Right forelimb (tissue), 1 donor: ENCODE results near the gene PAF1.

Experiments used
- DNase-seq: peaks from one replicate; pipeline ENCODE4 v3.0.0-alpha.2; 2018

Gene PAF1

GRCh38 chr19:39390751-39391437 is at the start of gene PAF1, which contains the start of gene MED29:
Gene PAF1 (minus strand): TSS chr19:39391106. CDS start chr19:39390864, 242 bp downstream.
Gene MED29 (plus strand): TSS chr19:39391378. CDS start chr19:39391423, 45 bp downstream.
- peak; percentile 98 for DNase-seq

- no peak for DNase-seq
Observed at GRCh38 chr19:39438270-39438934, 47.5 kb upstream of the PAF1 start.

GRCh38 chr19:39436350-39436716 is 45.4 kb upstream of the PAF1 start:
- DNase-seq, result no peak

- peak; percentile 98 for DNase-seq
Observed at GRCh38 chr19:39435499-39436349, 44.8 kb upstream of the PAF1 start, which contains the start of gene RPS16. Gene RPS16 (minus strand): TSS chr19:39435949. CDS start chr19:39435895, 54 bp downstream.

- no peak for DNase-seq
Observed at GRCh38 chr19:39434123-39435076, 43.5 kb upstream of the PAF1 start.

- no peak for DNase-seq
Observed at GRCh38 chr19:39433480-39434079, 42.7 kb upstream of the PAF1 start.

GRCh38 chr19:39432677-39433025 is 41.7 kb upstream of the PAF1 start:
- no peak for DNase-seq

- DNase-seq, result no peak
Observed at GRCh38 chr19:39430675-39431593, 40.0 kb upstream of the PAF1 start.

GRCh38 chr19:39428283-39429112 is 37.6 kb upstream of the PAF1 start:
- DNase-seq, result peak; percentile 91

- no peak for DNase-seq
Observed at GRCh38 chr19:39427707-39428106, 36.8 kb upstream of the PAF1 start.

- no peak for DNase-seq
Observed at GRCh38 chr19:39426170-39426569, 35.3 kb upstream of the PAF1 start.

GRCh38 chr19:39425744-39426143 is 34.8 kb upstream of the PAF1 start:
- no peak for DNase-seq

- DNase-seq, result no peak
Observed at GRCh38 chr19:39424934-39425333, 34.0 kb upstream of the PAF1 start.

- DNase-seq, result no peak
Observed at GRCh38 chr19:39423258-39424086, 32.6 kb upstream of the PAF1 start.

GRCh38 chr19:39422020-39422419 is 31.1 kb upstream of the PAF1 start:
- DNase-seq, result no peak

GRCh38 chr19:39420769-39421168 is 29.9 kb upstream of the PAF1 start:
- no peak for DNase-seq

- DNase-seq, result no peak
Observed at GRCh38 chr19:39419003-39419402, 28.1 kb upstream of the PAF1 start.

- DNase-seq, result no peak
Observed at GRCh38 chr19:39417463-39418181, 26.7 kb upstream of the PAF1 start.
